Hippocampal formation (tissue), 2 donors: ENCODE data around the gene MCM5.
"Not testable (repeated sequence)": the region's sequence is repeated elsewhere in the genome, so short reads cannot be mapped to it uniquely, and the experiment has no call there.

ENCODE experiments used
- DNase-seq, 2 donors: peaks; one replicate each; lab custom pipeline; 2025; lab: John Stamatoyannopoulos, UW

MCM5 gene

GRCh38 chr22:35432228-35432905, 32.4 kb downstream of the MCM5 start:
- no peak for DNase-seq

- no peak for DNase-seq
Measured at GRCh38 chr22:35434061-35434710, 34.2 kb downstream of the MCM5 start.

- no peak for DNase-seq
Measured at GRCh38 chr22:35435201-35435740, 35.3 kb downstream of the MCM5 start.

DNA sequence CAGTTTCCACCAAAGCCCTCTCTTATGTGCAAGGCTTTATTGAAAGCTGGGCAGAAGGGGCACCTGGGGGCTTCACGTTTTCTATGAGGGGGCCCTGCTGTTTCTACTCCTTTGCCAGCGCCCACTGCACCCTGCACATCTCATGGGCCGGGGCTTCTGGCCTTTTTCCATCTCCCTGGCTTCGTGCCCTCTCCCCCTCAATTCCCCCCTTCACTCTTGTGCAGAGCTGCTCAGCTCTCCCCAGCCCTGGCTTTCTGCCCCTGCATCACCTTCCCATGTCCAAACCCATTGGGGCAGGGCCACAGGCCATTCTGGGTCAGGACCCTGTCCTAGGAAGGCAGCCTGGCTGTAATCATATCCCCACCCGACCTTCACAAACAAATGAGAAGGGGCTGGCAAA, 36.5 kb downstream of the MCM5 start:
- no peak for DNase-seq

DNA sequence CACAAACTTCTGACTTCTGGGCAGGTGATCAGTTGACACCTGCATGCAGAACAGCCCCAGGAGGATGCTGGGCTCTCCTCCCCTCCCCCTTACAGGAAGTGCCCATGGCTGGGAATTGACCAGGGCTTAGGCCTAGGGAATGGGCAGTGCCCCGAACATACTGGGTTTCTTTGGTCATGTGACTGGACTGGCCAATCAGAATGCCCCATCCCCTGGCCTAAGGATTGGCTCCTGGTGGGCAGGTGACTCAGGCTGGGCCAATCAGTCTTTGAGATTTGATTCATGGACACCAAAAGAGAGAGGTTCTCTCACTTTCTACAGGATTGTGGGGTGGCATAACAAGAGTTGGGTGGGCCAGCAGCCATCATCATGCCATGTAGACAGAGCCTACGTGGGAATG, 37.1 kb downstream of the MCM5 start:
- DNase-seq, result no peak

- not testable (repeated sequence) for DNase-seq
Measured at GRCh38 chr22:35438673-35439364, 38.9 kb downstream of the MCM5 start.

DNA sequence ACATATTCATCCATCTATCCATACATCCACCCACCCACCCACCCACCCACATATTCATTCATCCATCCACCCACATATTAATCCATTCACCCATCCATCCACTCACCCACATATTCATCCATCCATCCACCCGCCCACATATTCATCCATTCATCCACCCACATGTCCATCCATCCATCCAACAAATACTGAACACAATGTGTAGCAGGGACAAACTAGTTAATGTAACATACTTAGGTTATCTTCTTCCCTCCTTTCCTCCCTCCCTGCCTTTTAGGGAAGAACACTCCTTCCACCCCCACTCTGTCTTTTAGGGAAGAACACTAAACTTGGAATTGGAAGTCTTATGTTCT, 39.4 kb downstream of the MCM5 start:
- DNase-seq, result no peak

GRCh38 chr22:35440129-35440528, 40.2 kb downstream of the MCM5 start:
- DNase-seq, result no peak

DNA sequence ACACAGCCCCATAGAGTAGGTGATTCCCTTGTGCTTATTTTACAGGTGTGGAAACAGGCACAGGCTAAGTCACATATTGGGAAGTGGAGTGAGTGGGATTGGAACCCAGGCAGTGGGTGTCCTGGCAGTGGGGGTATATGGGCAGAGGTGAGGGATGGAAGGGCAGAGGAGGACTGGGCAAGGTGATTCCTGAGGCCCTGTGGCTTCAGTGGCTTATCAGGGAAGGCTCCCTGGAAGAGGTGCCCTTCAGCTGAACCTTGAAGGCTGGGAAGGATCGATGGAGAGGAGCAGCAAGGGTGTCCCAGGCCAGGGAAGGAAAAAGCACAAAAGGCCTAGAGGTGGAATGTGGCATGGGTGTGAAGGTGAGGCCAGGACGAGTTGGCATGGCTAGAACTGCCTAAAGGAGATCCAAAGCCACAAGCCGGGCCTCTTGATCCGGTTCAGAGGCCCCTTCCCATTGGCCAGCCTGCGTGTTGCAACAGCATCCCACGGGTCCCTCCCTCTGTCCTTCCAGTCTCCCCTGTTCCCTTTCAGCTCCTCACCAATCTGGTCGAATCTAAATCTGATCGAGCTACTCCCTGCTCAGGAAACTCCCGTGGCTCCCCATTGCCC, 41.7 kb downstream of the MCM5 start:
- no peak for DNase-seq

- DNase-seq, result no peak
Measured at GRCh38 chr22:35442471-35442870, 42.5 kb downstream of the MCM5 start.

DNA sequence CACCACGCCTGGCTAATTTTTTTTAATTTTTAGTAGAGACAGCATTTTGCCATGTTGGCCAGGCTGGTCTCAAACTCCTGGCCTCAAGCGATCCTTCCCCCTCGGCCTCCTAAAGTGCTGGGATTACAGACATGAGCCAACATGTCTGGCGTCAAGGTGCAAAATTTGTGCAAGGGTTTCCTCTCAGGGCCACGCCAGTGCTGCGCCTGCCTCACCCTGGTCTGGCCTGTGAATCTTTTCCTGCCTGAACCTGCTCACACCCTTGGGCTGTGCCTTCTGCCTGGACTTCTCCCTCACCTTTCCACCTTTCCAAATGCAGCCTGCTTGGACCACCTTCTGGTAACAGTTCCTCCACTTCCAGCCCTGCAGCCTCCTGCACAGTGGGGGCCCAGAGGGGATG, 43.4 kb downstream of the MCM5 start:
- no peak for DNase-seq

- DNase-seq, result no peak
Measured at GRCh38 chr22:35443790-35444684, 44.1 kb downstream of the MCM5 start.

DNA sequence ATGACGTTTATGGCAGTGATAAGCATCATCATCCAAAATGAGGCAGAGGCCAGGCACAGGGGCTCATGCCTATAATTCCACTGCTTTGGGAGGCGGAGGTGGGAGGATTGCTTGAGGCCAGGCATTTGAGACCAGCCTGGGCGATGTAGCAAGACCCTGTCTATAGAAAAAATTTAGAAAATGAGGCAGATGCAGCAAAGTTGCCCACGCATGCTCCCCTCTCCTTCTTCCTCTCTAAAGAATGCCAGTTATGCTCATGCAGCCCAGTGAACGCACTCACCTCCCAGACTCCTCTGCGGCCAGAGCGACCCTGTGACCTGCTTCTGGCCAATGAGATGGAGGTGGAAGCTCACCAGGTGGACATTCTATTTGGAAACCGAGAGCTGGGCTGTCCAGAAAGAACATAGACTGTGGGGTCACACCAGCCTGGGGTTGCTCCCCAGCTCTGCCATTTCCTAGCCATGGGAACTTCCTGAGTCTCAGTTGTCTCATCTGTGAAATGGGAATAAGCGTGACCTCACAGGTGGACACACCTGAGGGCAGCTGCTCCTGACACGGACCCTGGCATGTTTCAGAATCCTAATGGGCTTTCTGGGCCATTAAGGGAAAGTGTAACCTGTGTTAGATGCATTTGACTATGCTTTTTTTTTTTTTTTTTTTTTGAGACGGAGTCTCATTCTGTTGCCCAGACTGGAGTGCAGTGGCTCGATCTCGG, 44.9 kb downstream of the MCM5 start:
- DNase-seq, result no peak

- no peak for DNase-seq
Measured at GRCh38 chr22:35445933-35446332, 46.0 kb downstream of the MCM5 start.

- no peak for DNase-seq
Measured at GRCh38 chr22:35446365-35446764, 46.4 kb downstream of the MCM5 start.

DNA sequence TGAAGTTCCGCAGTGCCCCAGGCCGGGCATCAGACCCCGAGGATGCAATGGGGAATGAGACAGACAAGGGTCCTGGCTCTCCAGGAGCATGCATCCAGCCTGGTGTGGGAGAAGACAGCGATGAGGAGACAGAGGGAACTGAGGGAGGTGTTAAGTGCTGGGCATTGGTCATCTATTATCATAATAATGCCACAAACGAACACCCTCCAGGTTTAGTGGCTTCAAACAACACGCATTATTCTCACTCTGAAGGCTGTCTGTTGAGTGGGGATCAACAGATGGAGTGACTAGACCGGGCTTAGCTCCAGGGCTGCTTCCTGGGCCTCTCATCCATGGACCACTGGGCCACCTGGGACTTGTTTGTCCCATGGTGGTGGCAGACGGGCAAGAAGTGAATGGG, 48.6 kb downstream of the MCM5 start:
- DNase-seq, result no peak

- no peak for DNase-seq
Measured at GRCh38 chr22:35449829-35450689, 50.1 kb downstream of the MCM5 start.

GRCh38 chr22:35450824-35451569, 51.1 kb downstream of the MCM5 start:
- no peak for DNase-seq

GRCh38 chr22:35451592-35451991, 51.7 kb downstream of the MCM5 start:
- DNase-seq, result no peak
